ENCODE measurements around the gene ST6GALNAC3.
"Not testable (repeated sequence)": the region's sequence is repeated elsewhere in the genome, so short reads cannot be mapped to it uniquely, and the experiment has no call there.

The ST6GALNAC3 gene

GRCh38 chr1:76074321-76075187, at the start of gene ST6GALNAC3:
ST6GALNAC3 (plus strand) TSS chr1:76074746.
- DNase-seq (ENCODE audit: low read depth) = peak; percentile 68

DNA sequence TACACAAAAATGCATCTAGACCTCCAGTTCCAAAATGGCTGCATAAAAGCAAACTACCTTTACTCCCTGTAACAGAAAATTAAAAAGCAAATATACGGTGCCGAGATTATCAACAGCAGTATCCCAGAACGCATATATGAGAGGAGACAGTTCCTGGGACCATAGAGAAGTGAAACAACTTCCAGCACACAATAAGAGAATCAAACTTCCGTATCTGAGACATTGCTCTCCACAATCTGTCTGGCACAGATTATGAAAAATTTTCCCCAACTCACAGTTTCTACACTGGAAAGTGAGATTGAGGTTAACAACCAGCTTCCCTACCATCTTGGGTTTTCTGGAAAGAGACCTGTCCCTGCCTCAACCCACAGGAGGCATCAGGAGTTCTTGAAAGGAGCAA, 47.2 kb upstream of the ST6GALNAC3 start:
- no peak for DNase-seq (ENCODE audit: low read depth)

DNA sequence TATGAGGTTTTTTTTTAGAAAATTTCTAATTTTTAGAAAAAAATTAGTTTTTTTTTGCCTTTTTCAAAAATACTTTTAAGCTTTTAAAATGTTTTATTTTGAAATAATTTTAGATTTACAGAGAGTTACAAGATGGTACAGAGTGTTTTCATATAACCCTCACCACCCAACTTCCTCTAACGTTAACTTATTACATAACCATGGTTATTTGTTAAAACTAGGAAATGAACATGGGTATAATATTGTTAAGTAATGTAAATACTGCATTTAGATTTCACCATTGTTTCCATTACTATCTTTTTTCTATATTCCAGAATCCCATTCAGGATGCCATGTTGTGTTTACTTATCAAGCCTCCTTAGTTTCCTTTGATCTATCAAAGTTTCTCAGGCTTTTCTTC, 45.2 kb upstream of the ST6GALNAC3 start:
- no peak for DNase-seq (ENCODE audit: low read depth)

- no peak for DNase-seq (ENCODE audit: low read depth)
These were observed 43.0 kb upstream of the ST6GALNAC3 start for GRCh38 chr1:76031496-76031895.

- DNase-seq (ENCODE audit: low read depth) = no peak
These were observed 40.6 kb upstream of the ST6GALNAC3 start for GRCh38 chr1:76033800-76034475.

DNA sequence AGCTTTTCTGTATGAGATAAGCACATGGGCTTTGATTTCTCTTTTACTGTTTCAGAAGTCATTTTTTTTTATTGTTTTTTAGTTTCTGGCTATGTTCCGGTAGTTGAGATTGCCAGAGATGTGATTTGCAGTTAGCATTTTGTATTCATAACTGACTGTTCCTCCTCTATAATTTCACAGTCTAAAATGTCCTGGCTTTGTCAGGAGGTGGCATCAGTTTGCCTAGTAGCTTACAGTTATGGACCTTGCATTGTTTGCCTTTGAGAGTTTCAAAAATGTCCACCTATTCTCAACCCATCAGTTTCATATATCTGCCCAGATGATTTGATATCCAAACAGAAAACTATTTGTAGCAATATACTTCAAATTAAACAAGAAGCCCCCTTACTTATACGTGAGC, 39.5 kb upstream of the ST6GALNAC3 start:
- DNase-seq (ENCODE audit: low read depth) = no peak

GRCh38 chr1:76037324-76037723, 37.2 kb upstream of the ST6GALNAC3 start:
- no peak for DNase-seq (ENCODE audit: low read depth)

DNA sequence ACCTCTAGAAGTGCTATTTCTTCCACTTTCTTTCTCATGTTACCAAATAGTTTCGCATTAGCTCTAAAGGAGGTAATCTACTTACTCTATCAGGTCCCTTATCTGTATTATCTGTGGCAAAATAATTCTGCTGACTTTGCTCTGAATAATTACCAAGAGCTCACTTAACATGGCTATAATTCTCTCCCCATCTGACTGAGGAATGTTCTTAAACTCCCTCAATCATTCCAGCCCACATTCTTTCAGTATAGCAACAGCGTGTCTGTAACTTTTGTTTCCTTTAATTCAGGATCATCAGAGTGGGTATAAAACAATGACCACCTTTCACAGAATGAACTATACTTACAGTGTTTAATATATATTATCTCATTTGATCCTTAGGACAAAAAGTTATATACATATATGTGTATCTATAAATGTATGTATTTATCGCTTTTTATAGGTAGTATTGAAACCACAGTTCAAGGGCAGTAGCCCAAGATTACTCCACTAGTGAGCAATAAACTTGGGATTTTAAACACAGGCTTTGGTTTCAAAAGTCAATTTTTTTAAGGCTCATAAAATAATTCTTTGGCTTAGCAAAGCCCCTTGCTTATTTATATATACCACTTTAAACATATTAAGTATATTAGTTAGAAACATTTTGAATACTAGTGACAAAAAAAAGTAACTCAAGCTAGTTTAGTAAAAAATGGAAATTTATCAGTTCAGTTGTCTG, 36.1 kb upstream of the ST6GALNAC3 start:
- no peak for DNase-seq (ENCODE audit: low read depth)

GRCh38 chr1:76046149-76046548, 28.4 kb upstream of the ST6GALNAC3 start:
- DNase-seq (ENCODE audit: low read depth) = no peak

GRCh38 chr1:76048219-76048618, 26.3 kb upstream of the ST6GALNAC3 start:
- DNase-seq (ENCODE audit: low read depth) = no peak

DNA sequence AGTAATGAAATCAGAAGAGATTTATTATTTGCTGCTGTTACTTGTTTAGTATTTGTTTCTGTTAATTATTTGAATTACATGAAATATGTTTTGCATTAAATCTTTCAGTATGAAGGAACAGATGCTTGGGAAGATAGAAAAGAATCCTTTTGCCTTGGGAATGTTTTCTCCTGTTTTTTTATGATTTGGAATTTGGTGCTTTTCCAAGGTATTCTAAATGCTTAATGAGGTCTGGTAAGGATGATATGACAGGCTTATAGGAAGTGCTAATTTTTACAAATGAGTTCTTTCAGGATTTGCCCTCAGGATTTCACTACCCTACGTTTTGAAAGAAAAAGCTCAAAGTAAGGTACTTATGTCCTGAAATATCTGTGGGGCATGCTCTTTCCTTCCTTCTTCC, 25.6 kb upstream of the ST6GALNAC3 start:
- DNase-seq (ENCODE audit: low read depth) = no peak

DNA sequence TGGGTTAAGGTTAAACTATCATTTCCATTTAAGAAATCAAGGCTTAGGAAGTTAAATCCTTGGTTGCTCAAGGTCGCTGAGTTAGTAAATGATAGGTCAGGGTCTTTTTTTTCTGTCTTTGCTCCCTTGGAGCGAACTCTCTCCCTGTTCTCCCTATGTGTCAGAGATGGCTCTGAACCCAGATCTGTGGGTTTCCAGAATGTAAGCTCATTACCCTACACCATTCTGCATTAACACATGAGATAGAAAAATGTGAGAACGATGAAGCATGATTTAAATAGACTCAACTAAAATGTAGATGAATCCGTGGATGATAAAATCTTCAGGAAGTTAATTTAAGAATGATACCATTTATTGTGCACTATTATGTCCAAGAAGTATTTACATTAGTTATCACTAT, 25.0 kb upstream of the ST6GALNAC3 start:
- no peak for DNase-seq (ENCODE audit: low read depth)

DNA sequence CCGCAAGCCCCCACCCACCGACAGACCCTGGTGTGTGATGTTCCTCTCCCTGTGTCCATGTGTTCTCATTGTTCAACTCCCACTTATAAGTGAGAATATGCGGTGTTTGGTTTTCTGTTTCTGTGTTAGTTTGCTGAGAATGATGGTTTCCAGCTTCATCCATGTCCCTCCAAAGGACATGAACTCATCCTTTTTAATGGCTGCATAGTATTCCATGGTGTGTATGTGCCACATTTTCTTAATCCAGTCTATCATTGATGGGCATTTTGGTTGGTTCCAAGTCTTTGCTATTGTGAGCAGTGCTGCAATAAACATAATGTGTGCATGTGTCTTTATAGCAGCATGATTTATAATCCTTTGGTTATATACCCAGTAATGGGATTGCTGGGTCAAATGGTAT, 24.5 kb upstream of the ST6GALNAC3 start:
- DNase-seq (ENCODE audit: low read depth) = not testable (repeated sequence)

GRCh38 chr1:76053021-76053420, 21.5 kb upstream of the ST6GALNAC3 start:
- no peak for DNase-seq (ENCODE audit: low read depth)

GRCh38 chr1:76054359-76054758, 20.2 kb upstream of the ST6GALNAC3 start:
- DNase-seq (ENCODE audit: low read depth) = no peak

DNA sequence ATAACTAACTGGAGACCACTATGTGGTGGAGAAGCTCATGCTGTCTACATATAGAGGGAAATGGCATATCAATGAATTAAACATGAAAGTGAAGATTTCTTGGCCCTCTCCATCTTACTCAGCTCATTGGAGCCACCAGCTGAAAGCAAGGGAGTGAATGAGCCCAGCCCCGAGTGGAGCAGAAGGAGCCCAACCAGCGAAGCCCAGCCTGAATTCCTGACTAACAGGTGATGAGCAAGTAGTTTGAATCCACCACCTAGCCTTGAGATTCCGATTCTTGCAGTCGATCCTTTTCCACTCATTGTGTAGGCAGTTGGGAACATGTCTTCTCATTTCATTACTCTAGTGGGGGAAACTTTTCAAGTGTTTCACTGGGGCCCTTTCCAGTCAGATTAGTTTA, 18.6 kb upstream of the ST6GALNAC3 start:
- DNase-seq (ENCODE audit: low read depth) = no peak

GRCh38 chr1:76059451-76059850, 15.1 kb upstream of the ST6GALNAC3 start:
- DNase-seq (ENCODE audit: low read depth) = no peak

- DNase-seq (ENCODE audit: low read depth) = no peak
These were observed 9.3 kb upstream of the ST6GALNAC3 start for GRCh38 chr1:76065270-76065669.

- DNase-seq (ENCODE audit: low read depth) = no peak
These were observed 8.2 kb upstream of the ST6GALNAC3 start for GRCh38 chr1:76066394-76066793.

DNA sequence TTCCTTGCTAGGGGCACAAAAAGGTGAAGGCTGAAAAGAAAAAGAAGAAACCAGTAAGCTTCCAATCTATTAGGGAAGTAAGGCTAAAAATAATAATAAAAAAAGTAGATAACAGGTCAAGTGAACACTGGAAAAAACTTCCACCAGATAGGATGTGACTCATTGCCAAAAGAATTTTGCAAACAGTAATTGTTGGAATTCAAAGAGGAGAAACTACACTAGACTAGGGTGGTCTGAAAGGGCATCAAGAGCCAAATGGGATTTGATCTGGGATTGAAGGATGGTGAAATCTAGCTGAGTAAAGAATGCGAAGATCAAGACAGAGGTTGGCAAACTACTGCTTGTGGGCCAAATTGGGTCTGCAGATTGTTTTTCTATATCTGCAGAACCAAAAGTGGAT, 6.0 kb upstream of the ST6GALNAC3 start:
- DNase-seq (ENCODE audit: low read depth) = no peak

GRCh38 chr1:76068953-76069561, 5.5 kb upstream of the ST6GALNAC3 start:
- DNase-seq (ENCODE audit: low read depth) = no peak

- DNase-seq (ENCODE audit: low read depth) = no peak
These were observed 4.0 kb upstream of the ST6GALNAC3 start for GRCh38 chr1:76070538-76070937.
